Liver (tissue), 3 donors: ENCODE measurements around the gene MGA.

Experiments
- EGR1 ChIP-seq, 2 donors: IDR thresholded peaks; 2 replicates each; pipeline ENCODE4 v1.6.1; 2016 to 2018; ENCODE audit warnings: antibody characterized with exemption in 2 of 2, low read depth in 2 of 2
- GABPA ChIP-seq, 2 donors: IDR thresholded peaks in 1 of 2; conservative IDR thresholded peaks in 1 of 2; 2 replicates each; pipeline ENCODE4 v1.6.1; 2016; ENCODE audit warnings: antibody characterized with exemption in 2 of 2, mild to moderate bottlenecking in 1 of 2, moderate library complexity in 1 of 2
- MAX ChIP-seq: IDR thresholded peaks from 2 replicates; pipeline ENCODE4 v1.6.1; 2016; ENCODE audit warnings: antibody characterized with exemption
- REST ChIP-seq: IDR thresholded peaks from 2 replicates; pipeline ENCODE4 v1.6.1; 2016; ENCODE audit warnings: antibody characterized with exemption, mild to moderate bottlenecking
- YY1 ChIP-seq: IDR thresholded peaks from 2 replicates; pipeline ENCODE4 v1.6.1; 2016; ENCODE audit warnings: antibody characterized with exemption, mild to moderate bottlenecking
- ZBTB33 ChIP-seq: IDR thresholded peaks from 2 replicates; pipeline ENCODE4 v1.6.1; 2016; ENCODE audit warnings: antibody characterized with exemption
- TF ChIP-seq, protein P1 (sequence below): fragments of 150-350 bp; IDR thresholded peaks from 2 replicates; pipeline ENCODE4 v1.5.1; 2017; ENCODE audit warnings: improper control_type of control experiment, low read depth, low read length; ENCODE audit not compliant: missing input control
- donor health status: healthy.
- donor health status: healthy.

- TF ChIP-seq, protein P1, sequence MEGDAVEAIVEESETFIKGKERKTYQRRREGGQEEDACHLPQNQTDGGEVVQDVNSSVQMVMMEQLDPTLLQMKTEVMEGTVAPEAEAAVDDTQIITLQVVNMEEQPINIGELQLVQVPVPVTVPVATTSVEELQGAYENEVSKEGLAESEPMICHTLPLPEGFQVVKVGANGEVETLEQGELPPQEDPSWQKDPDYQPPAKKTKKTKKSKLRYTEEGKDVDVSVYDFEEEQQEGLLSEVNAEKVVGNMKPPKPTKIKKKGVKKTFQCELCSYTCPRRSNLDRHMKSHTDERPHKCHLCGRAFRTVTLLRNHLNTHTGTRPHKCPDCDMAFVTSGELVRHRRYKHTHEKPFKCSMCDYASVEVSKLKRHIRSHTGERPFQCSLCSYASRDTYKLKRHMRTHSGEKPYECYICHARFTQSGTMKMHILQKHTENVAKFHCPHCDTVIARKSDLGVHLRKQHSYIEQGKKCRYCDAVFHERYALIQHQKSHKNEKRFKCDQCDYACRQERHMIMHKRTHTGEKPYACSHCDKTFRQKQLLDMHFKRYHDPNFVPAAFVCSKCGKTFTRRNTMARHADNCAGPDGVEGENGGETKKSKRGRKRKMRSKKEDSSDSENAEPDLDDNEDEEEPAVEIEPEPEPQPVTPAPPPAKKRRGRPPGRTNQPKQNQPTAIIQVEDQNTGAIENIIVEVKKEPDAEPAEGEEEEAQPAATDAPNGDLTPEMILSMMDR = no peak
- TF ChIP-seq EGR1 (IDR thresholded peaks at IDR 0.05; ENCODE audit: low read depth in 2 of 2) = no peak
- no peak for TF ChIP-seq YY1
- TF ChIP-seq REST = no peak
- no peak for TF ChIP-seq ZBTB33
- TF ChIP-seq MAX = no peak
- TF ChIP-seq GABPA (IDR thresholded peaks at IDR 0.05 in 1 of 2, conservative IDR thresholded peaks at IDR 0.05 in 1 of 2) = no peak
Measured at GRCh38 chr15:41814534-41814933, 154.3 kb downstream of the MGA start.
